Keratinocyte (primary cell): ENCODE results near the gene EPHA10.
"Not testable (repeated sequence)": the region's sequence is repeated elsewhere in the genome, so short reads cannot be mapped to it uniquely, and the experiment has no call there.

Experiments used
- EZH2 ChIP-seq: IDR thresholded peaks from one replicate; pipeline ENCODE4 v1.6.1; 2012; ENCODE audit warnings: inconsistent platforms, mild to moderate bottlenecking, low read length, moderate library complexity
- TF ChIP-seq, protein P1 (sequence below), 3 experiments: IDR thresholded peaks in 1 of 3; conservative IDR thresholded peaks in 1 of 3; optimal IDR thresholded peaks in 1 of 3; 2 replicates in 2 of 3; 3 replicates in 1 of 3; pipeline versions ENCODE3 to v1.5.1; 2011; ENCODE audit warnings: low read length in 3 of 3, mild to moderate bottlenecking in 3 of 3, moderate library complexity in 2 of 3, control low read depth in 1 of 3, inconsistent platforms in 1 of 3; ENCODE audit not compliant: insufficient read depth in 2 of 3; ENCODE audit errors: extremely low read depth in 1 of 3

- TF ChIP-seq, protein P1, sequence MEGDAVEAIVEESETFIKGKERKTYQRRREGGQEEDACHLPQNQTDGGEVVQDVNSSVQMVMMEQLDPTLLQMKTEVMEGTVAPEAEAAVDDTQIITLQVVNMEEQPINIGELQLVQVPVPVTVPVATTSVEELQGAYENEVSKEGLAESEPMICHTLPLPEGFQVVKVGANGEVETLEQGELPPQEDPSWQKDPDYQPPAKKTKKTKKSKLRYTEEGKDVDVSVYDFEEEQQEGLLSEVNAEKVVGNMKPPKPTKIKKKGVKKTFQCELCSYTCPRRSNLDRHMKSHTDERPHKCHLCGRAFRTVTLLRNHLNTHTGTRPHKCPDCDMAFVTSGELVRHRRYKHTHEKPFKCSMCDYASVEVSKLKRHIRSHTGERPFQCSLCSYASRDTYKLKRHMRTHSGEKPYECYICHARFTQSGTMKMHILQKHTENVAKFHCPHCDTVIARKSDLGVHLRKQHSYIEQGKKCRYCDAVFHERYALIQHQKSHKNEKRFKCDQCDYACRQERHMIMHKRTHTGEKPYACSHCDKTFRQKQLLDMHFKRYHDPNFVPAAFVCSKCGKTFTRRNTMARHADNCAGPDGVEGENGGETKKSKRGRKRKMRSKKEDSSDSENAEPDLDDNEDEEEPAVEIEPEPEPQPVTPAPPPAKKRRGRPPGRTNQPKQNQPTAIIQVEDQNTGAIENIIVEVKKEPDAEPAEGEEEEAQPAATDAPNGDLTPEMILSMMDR (optimal IDR thresholded peaks at IDR 0.05 in 1 of 3, IDR thresholded peaks at IDR 0.05 in 1 of 3, conservative IDR thresholded peaks at IDR 0.05 in 1 of 3; ENCODE audit: extremely low read depth in 1 of 3, insufficient read depth in 2 of 3, low read length in 3 of 3): not testable (repeated sequence)
- not testable (repeated sequence) for TF ChIP-seq EZH2
Measured at GRCh38 chr1:37684182-37684581, 80.7 kb downstream of the EPHA10 start.
